Stimulated activated CD4-positive, alpha-beta T cell treated with anti-CD3 and anti-CD28 coated beads, Interleukin-12 subunit alpha, Interleukin-12 subunit beta, amount 100 ng/mL, for 4 hours (primary cell): ENCODE data around the gene CLN3.
"Not testable (repeated sequence)": the region's sequence is repeated elsewhere in the genome, so short reads cannot be mapped to it uniquely, and the experiment has no call there.

Source experiments
- DNase-seq: peaks from one replicate; pipeline ENCODE4 v3.0.0-alpha.2; 2020

The CLN3 gene

DNA sequence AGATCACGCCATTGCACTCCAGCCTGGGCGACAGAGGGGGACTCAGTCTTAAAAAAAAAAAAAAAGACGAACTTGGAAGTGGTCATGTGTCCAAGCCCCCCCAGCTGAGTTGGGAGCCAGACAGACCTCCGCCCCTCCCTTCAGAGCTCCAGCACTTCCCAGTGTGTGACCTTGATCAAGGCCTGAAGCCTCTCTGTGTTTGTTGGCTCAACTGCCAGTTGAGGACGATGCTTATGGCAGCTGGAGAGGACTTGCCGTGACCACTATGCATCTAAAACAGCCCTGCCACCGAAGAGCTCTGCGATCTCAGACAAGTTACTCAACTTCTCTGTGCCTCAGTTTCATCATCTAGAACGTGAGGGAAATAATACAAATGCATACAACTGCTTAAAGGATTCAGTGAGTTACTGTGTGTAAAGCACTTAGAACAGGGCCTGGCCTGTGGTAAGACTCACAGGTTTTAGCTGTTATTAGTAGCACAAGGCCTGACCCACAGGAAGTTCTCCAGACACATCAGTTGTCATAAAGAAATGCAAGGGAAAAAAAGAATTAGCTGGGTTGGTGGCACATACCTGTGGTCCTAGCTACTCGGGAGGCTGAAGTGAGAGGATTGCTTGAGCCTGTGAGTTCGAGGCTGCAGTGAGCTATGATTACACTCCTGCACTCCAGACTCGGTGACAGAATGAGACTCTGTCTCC lies 21.8 kb upstream of the CLN3 start:
- DNase-seq = no peak

DNA sequence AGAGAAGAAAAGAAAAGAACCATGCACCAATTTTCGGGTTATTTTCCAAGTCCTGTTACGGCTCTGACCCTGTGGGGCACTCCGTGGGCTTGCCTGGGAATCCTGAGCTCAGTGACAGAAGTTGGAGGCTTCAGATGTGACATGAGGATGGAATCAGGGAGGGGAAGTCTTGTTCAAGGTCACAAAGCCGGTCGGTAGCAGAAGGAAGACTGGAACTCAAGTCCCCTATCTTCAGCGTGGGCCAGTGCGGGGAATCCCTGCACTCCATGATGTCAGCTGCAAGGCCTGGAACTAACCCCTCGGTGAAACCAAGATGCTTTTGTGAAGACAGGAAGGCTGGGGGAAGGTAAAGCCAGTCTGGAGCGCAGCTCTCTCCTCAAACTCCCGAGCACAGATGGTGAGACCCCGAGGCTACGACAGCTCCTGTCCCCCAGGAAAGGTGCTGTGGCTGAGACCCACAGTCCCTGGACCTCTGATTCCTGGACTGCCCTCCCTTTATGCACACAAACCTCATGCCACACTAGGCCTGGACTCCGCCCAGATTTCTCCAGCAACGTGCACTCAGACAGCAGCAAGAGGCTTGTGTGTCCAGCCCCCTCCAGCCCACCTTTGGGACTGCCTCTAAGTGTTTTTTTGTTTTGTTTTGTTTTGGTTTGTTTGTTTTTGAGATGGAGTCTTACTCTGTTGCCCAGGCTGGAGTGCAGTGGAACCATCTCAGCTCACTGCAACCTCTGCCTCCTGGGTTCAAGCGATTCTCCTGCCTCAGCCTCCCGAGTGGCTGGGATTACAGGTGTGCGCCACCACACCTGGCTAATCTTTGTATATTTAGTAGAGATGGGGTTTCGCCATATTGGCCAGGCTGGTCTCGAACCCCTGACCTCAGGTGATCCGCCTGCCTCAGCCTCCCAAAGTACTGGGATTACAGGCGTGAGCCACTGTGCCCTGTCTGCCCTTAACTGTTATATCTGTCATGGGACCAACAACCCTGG lies 20.2 kb upstream of the CLN3 start:
- DNase-seq = no peak

DNA sequence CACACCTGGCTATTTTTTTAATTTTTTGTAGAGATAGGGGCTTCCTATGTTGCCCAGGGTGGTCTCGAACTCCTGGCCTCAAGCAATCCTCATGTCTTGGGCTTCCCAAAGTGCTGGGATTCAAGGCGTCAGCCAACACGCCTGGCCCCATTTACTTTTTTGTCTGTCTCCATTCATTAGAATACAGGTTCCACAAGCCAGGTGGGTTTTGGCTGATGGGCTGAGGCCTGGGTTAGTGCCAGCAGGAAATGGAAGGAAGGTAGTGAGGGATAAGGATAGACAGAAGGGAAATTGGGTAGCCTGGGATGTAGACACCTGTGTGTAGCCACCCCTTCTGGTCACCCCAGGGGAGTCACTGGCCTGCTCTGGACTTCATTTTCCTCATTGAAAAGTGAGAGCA lies 19.2 kb upstream of the CLN3 start:
- no peak for DNase-seq

DNA sequence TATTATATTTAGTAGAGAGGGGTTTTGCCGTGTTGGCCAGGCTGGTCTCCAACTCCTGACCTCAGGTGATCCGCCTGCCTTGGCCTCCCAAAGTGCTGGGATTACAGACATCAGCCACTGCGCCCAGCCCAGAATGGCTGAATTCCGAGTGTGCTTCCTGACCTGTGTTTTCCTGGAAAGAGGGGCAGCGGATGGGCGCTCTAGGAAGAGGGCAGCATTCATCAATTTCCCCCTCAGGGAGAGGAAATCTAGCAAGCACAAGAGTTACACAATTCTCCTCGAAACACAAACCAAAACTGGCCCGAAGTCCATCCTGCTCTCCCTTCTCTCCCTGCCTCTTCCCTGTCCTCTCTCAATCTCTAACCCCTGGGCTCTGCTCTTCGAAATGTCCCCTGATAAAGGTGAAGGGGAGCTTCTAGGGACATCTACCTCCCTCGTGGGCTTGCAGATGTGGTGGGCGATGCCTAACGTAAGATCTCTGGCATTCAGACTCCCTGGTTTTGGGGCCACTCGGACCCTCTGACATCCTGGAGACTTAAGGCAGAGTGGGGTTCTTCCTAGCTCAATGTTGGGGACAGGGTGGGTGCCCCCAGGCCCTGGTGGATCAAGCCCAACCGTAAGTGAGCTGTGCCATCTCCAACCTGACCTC lies 13.7 kb upstream of the CLN3 start:
- DNase-seq = no peak

DNA sequence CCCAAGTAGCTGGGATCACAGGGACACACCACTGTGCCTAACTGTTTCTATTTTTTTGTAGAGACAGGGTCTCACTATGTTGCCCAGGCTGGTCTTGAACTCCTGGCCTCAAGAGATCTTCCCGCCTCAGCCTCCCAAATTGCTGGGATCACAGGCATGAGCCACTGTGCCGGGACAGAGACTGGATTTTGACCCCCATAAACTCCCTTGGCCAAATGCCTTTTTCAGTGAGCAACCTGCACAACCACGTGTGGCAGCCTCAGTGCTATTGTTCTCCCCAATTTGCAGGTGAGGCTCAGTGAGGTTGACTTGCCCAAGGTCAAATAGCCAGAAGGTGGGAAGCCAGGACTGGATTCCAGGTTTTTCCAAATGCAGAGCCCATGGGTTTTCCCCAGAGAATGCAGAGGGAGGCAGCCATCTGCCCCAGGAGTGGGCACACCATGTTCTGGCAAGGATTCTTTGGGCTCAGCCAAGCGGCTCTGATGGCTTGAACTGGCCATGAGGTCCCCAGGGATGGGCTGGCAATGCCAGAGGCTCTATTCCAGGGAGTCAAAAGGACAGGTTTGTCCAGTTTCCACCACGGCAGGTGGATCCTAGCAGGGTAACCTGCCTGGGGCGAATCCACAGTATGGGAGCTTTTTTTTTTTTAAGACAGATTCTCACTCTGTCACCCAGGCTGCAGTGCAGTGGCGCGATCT lies 13.0 kb upstream of the CLN3 start:
- no peak for DNase-seq

DNA sequence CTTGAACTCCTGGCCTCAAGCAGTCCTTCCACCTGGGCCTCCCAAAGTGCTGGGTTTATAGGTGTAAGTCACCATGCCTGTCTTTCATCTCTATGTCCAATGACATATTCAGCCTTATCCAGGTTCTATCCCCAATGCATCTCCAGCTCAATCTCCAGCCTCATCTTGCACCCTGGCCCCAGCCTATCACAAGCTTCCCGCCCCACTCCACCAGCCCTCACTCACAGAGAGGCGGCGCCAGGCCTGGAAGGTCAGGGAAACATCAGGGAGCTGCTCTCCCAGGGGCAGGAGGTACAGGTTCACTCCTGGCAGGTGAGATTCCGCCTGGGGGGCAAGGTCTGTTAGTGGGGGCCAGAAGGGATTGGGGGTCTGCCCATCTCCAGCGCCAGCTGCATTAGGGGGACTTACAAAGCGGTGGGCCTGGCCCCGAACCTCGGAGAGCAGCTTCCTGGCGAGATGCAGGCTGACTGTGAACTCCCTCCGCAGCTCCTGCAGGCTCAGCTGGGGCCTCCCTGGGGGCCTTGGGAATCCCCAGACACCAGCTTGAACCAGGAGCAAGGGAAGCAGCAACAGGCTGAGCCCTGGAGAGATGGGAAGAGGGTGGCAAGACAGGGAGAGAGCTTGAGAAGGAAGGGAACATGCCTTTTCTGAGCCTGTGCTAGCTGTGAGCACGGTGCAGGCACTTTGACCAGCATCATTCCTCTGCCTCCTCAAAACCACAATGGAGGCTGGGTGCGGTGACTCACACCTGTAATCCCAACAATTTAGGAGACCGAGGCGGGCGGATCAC lies 11.8 kb upstream of the CLN3 start:
- DNase-seq = no peak

DNA sequence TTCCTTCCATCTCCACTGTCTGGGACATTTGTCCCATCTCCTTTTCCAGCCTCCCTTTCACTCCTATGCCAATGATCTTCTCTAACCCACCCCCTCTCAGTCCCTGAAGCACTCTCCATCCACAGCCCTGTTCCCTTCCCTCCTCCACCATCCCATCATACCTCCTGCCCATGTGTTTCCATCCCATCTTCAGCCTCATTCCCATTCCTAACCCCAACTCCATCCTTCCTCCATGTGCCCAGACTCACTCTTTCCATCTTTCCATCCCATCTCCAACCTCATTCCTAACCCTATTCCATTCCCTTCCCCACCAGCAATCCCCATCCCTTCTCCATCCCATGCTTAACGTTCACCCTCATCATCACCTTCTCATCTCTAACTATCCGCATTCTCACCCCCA lies 10.4 kb upstream of the CLN3 start:
- no peak for DNase-seq

DNA sequence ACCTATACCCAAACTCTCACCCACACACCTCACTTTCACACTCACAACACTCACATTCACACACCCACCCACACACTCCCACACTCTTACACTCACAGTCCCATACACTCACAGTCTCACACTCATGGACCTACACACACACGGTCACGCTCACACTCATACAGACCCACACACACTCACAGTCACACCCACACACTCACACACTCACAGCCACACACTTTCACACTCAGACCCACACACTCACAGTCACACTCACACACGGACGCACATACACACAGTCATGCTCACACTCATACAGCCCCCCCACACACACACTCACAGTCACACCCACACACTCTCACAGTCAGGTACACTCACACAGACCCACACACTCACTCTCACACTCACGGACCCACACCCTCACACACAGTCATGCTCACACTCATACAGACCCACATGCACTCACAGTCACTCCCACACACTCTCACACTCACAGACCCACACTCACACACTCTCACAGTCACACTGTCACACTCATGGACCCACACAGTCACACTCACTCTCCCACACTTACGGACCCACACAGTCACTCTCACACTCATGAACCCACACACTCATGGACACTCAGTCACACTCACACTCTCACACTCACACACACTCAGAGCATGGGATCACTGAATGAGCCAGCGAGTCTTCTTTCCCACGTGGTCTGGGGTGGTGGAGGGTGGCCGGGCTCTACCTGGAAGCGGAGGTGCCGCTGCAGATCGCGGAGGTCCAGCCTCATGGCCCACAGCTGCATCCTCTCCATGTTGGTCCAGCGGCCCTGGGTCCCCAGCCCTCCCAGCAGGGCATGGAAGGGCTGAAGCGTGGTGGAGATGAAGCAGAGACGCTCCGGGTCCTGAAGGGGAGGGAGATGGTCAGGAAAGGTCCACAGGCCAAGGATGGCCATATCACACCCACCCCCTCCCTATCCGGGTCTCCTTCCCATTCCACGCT lies 9.7 kb upstream of the CLN3 start:
- DNase-seq = no peak

DNA sequence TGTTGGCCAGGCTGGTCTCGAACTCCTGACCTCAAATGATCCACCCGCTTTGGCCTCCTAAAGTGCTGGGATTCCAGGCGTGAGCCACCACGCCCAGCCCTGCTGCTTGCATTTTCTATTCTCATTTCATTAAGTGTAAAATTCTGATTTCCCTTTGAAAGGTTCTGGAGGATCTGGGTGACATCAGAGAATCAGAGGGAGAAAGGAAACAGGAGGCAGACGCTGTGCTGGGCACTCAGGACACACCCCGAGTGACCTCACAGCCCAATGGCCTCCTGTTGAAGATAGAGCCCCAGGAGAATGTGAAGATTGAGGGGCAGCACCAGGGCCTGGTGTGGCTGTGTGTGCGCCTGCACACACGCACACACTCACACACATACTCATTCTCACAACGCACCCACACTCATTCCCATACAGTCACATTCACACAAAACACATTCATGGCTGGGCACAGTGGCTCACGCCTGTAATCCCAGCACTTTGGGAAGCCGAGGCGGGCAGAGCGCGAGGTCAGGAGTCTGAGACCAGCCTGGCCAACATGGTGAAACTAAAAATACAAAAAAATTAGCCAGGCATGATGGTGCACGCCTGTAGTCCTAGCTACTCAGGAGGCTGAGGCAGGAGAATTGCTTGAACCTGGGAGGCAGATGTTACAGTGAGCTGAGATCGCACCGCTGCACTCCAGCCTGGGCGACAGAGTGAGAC lies 8.8 kb upstream of the CLN3 start:
- not testable (repeated sequence) for DNase-seq

DNA sequence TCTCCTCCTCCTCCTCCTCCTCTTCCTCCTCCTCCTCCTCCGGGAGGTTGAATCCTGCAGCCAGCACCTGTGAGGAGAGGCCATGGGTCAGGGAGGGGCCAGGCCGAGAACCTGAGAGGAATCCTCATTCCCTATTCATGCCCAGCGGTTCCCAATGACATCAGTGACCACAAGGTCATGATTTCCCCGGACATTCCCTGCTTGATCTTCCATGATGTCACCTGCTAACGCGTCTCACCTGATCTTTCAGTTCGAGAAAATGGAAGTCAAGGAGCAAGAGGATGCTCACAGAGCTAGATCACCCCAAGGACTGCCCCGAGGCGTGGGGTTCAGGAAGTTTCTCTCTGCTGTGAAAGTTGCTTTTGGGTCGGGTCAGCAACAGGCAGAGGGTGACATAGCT lies 8.0 kb upstream of the CLN3 start:
- DNase-seq = no peak

DNA sequence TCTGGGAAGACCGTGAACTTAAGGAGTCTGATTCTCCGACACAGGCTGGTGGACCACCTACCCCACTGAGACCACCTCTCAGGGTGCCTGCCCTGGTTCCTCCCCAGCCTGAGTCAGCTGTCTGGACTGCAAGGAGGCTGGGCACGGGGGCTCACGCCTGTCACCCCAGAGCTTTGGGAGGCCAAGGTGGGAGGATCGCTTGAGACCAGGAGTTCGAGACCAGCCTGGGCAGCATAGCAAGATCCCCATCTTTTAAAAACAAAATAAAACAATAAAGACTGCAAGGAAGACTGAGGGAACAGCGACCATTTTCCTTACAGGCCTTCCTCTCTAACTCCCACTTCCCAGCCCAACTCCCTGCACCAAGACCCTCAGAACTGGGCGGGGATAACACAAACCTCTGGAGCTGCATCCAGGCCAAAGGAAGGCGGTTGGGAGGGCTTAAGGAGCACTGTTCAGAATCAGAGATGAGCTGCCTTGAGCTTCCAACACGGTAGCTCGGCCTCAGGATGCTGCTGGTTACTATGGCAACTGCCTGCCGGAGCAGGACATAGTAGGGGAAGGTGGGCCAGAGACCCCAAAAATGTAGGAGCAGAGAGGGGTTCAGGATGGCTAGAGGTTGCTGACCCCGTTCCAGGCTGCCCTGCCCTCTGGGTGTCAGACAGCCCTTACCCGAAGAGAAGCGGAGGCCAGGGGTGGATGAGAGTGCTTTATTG lies 7.0 kb upstream of the CLN3 start:
- no peak for DNase-seq

DNA sequence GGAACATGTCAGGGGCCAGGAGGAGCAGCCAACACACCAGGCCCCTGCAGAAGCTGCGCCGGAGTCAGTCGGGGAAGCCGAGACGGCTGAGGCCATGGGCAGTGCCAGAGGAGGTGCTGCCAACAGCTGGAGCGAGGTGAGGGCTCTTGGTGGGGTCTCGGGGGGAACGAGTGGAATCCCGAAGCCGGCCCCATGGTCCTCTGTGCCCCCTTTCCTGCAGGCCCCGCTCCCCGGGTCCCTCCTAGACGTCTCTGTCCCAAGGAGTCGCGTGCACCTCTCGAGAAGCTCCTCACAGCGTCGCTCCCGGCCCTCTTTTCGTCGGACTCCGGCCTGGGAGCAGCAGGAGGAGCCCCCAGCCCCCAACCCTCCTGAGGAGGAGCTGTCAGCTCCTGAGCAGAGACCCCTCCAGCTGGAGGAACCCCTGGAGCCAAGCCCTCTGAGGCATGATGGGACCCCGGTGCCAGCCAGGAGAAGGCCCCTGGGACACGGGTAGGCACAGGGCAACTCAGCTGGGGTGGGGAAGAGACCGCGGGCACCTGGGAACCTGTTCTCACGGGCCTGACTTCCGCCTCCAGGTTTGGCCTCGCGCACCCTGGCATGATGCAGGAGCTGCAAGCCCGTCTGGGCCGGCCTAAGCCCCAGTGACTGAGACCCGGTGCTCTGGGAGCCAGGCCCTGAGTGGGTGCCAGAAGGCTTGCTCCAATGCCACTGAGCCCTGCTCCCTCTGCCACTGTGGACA lies 6.2 kb upstream of the CLN3 start:
- no peak for DNase-seq

DNA sequence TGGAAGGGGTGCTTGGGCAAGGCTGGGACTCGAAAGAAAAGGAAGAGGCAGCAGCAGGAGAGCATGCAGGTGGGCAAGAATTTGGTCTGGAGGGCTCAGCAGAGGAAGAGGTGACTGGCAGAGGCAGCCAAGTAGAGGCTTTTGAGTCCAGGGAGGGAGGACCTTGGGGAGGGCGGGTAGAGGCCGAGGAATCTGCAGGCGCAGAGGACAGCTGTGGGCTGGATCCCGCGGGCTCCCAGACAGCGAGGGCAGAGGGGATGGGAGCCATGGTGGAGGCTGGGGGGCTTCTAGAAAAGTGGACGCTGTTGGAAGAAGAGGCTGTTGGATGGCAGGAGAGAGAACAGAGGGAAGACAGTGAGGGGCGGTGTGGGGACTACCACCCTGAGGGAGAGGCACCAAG lies 5.5 kb upstream of the CLN3 start:
- no peak for DNase-seq

DNA sequence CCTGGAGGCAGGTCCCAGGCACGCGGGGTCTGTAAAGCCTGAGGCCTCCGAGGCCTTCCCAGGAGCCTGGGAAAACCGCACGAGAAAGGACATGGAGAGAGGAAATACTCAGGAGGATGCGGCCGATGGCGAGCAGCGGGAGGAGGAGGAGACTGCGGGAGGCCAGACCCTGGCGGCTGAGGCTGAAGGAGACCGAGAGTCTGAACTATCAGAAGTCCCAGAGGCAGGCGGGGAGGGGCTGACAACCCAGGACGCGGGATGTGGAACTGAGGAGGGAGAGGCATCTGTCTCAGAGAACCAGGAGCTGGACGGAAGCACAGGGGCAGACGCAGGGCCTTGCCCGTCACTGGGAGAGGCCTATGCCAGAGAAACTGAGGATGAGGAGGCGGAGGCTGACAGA lies 5.0 kb upstream of the CLN3 start:
- no peak for DNase-seq

DNA sequence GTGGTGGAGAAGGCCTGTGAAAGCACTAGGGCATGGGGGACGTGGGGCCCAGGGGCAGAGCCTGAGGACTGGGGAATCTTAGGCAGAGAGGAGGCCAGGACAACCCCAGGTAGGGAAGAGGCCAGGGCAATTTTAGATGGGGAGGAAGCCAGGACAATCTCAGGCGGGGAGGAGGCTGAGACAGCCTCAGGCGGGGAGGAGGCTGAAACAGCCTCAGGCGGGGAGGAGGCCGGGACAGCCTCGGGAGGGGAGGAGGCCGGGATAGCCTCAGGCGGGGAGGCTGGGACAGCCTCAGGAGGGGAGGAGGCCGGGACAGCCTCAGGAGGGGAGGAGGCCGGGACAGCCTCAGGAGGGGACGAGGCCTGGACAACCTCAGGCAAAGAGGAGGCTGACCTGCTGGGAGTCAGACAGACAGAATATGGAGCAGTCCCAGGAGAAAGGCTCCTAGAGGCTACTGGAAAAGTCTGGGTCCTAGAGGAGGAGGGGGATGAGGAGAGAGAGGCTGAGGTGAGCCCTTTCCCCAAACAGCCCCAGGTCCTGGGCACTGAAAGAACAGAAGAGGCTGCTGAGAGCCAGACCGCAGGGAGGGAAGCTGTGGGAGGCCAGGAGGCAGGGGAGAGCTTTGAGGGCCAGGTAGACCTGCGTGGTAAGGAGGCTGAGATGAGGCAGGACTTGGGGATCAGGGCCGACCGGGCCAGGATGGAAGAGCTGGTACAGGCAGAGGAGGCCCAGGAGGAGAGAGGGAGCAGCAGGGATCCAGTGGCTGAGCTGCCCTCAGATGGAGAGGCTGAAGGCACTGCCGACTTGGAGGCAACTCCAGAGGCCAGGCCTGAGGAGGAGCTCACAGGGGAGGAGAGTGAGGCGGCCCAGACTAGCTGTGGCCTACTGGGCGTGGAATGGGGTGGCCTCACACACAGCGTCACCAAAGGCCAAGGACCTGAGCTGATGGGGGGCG lies 4.2 kb upstream of the CLN3 start:
- DNase-seq = no peak

DNA sequence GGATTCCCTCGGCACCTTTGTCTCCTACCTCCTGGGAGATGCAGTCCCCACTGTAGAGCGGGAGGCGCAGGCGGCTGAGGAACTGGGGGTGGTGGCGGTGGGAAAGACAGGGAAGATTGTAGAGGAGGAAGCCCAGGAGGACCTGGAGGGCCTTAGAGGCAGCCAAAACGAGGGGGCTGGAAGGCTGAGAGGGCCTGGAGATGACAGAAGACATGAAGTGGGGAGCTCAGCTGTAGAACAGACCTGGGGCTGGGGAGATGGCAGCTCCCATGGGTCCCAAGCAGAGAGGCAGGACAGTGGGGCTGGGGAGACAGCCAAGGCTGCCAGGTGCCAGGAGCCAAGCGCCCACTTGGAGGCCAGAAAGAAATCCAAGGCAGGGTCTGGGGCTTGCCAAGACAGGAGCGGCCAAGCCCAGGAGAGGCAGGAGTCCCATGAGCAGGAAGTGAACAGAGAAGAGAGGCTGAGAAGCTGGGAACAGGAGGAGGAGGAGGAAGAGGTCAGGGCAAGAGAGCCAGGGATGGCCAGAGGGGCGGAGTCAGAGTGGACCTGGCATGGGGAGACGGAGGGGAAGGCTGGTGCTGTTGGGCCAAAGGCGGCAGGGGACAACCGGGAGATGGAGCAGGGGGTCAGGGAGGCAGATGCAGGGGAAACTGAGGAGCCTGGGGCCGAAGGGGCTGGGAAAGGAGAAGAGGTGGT lies 3.4 kb upstream of the CLN3 start:
- no peak for DNase-seq
